ENCODE results near the gene MRAS. TPM values are rescaled to one million over a fixed set of nuclear protein-coding genes. Genes with fewer than 3 reads are reported as not detected.

Gene MRAS
- total and polyA plus RNA-seq, 2 of the 13 experiments (the other 11 are each of a cell fraction or from before 2014, with no cell fraction given), result 8.8 to 36.2 TPM

- no peak for TF ChIP-seq GRHL1 (CRISPR knock-in tag; conservative IDR thresholded peaks at IDR 0.05)
- TF ChIP-seq ZBTB1 (CRISPR knock-in tag; IDR thresholded peaks at IDR 0.05; ENCODE audit: borderline replicate concordance), result no peak; the same call in 1 of the 2 replicates
- TF ChIP-seq POGK (CRISPR knock-in tag; conservative IDR thresholded peaks at IDR 0.05), result peak; percentile 89
- no peak for TF ChIP-seq EZH2 (conservative IDR thresholded peaks at IDR 0.05; ENCODE audit: low read depth, low read length)
- TF ChIP-seq SMC3 (IDR thresholded peaks at IDR 0.05; ENCODE audit: low read length), result no peak
- TF ChIP-seq ZNF256 (CRISPR knock-in tag; conservative IDR thresholded peaks at IDR 0.05), result peak; percentile 98
- no peak for TF ChIP-seq ZNF468 (CRISPR knock-in tag; IDR thresholded peaks at IDR 0.05)
- TF ChIP-seq SRSF1 (optimal IDR thresholded peaks at IDR 0.05; ENCODE audit: low read depth, low read length), result no peak
- TF ChIP-seq ZNF737 (CRISPR knock-in tag; IDR thresholded peaks at IDR 0.05; ENCODE audit: borderline replicate concordance), result no peak
- peak; percentile 92 for TF ChIP-seq MXD1 (CRISPR knock-in tag; IDR thresholded peaks at IDR 0.05)
- TF ChIP-seq ZNF430 (CRISPR knock-in tag; IDR thresholded peaks at IDR 0.05), result peak; percentile 98
- TF ChIP-seq ZNF878 (CRISPR knock-in tag; IDR thresholded peaks at IDR 0.05), result peak; percentile 96
- peak; percentile 90 for TF ChIP-seq SAP130 (CRISPR knock-in tag; IDR thresholded peaks at IDR 0.05; ENCODE audit: low read depth)
- peak; percentile 75 for TF ChIP-seq TFE3 (CRISPR knock-in tag; IDR thresholded peaks at IDR 0.05)
- peak; percentile 89 for TF ChIP-seq MEIS2 (CRISPR knock-in tag; IDR thresholded peaks at IDR 0.05)
- no peak for TF ChIP-seq ATF3 (CRISPR knock-in tag; IDR thresholded peaks at IDR 0.05)
- TF ChIP-seq HNRNPH1 (optimal IDR thresholded peaks at IDR 0.05; ENCODE audit: low read depth, low read length), result no peak
- TF ChIP-seq SPEN (CRISPR knock-in tag; IDR thresholded peaks at IDR 0.05; ENCODE audit: low read depth), result peak; percentile 81
- peak; percentile 89 for TF ChIP-seq ZNF501 (CRISPR knock-in tag; IDR thresholded peaks at IDR 0.05)
- no peak; the same call in 1 of the 2 replicates for TF ChIP-seq ZNF34 (CRISPR knock-in tag; IDR thresholded peaks at IDR 0.05; ENCODE audit: borderline replicate concordance)
- no peak for TF ChIP-seq CC2D1A (CRISPR knock-in tag; IDR thresholded peaks at IDR 0.05)
- TF ChIP-seq PCBP1 (IDR thresholded peaks at IDR 0.05; ENCODE audit: borderline replicate concordance, low read depth, low read length), result no peak
- peak; percentile 83; the same call in 1 of the 2 replicates for TF ChIP-seq TFAP4 (IDR thresholded peaks at IDR 0.05; ENCODE audit: borderline replicate concordance, low read depth)
- no peak for TF ChIP-seq ZNF674 (CRISPR knock-in tag; IDR thresholded peaks at IDR 0.05; ENCODE audit: low read depth)
These were observed 86.0 kb downstream of the MRAS start, which contains the start of gene ESYT3 (continued) for GRCh38 chr3:138434276-138434874.
